Right lobe of liver (tissue), 4 donors: ENCODE data around the gene ERC2.

ENCODE experiments used
- CTCF ChIP-seq, 4 donors: fragments of 200-600 bp in 3 of 4; fragments of 450-650 bp in 1 of 4; IDR thresholded peaks; one replicate each; pipeline versions ENCODE4 v1.5.1 to v1.8.0; 2016 to 2022; ENCODE audit warnings: antibody characterized with exemption in 4 of 4, mild to moderate bottlenecking in 2 of 4
- POLR2A ChIP-seq: fragments of 450-650 bp; IDR thresholded peaks from one replicate; pipeline ENCODE4 v1.6.1; 2017; ENCODE audit warnings: antibody characterized with exemption, mild to moderate bottlenecking
- donor health status: DM: no; HTN: no; CAD: no.
- donor health status: DM: no; HTN: no; CAD: no.
- donor health status: DM: no; HTN: yes; CAD: no.

DNA sequence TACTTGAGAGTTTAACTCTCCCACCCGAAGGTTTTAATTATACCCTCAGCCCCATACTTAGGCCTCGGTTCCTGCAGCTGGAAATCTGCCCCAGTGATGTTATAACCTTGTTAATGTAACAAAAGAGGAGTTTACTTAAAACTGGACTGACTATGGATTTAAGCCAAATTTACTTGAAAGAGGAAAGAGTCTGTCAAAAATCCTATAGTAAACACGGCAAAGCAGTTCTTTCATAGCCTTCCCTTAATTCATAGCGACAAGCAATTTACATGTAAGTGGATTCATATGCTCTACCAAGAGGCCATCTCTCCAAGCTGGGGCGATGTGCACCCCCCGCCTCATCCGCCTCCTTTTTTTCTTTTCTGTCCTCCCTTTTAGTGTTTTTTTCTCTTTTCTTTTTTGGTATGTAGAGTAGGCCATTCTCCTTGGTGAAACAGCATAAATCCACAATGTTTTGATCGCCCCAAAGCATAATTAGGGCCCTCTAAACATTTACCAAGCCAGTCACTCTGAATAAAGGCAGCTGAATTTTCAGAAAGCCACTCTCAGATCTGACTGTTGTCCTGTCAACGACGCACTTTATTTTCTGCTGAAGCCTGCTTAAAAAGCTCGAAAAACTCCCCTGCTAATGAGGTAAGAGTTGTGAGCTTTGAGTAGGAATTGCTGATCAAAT lies 608.1 kb downstream of the ERC2 start:
- TF ChIP-seq POLR2A: no peak
- no peak for TF ChIP-seq CTCF (IDR thresholded peaks at IDR 0.05)
